ENCODE data around the gene CCDC178.

Gene CCDC178

DNA sequence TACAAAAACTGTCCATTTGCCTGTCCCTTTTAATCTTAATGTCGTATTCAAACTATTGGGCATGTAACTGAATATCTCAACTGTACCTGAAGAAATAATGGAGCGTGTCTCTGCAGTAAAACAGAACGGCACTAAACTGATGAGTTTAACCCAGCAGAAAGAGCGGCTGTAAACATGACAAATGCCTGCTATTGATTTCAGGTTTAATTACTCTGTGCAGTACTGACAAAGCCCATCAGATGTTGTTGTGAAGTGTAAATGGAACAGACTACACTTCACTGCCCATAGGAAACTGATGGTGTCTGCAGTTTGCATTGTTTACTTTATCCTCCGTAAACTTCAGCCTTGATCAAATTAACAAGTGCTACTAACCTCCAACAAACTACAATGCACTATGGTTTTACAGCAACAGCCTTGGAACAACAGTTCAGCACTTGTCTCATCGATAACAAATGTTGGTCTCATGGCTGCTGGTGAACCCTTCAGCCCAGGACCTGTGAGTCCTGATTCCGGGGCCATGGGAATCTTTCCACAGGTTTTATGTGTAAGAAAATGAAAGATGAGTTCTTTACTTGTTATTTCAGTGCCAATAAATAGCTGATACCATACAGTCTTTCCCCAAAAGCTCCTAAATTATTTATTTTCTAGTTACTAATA is 316.5 kb downstream of the CCDC178 start:
- 93% methylated on average over 7 of the region's 7 CpGs for WGBS
- Histone ChIP-seq H3K9me3 (ENCODE audit: insufficient read depth, low read depth, low read length) (no peaks in the 10 kb centered on the region), H3K4me3 (ENCODE audit: low read length) (no peak overlapping the region), H3K9ac (ENCODE audit: low read depth, low read length) (no peak overlapping the region), H3K27me3 (ENCODE audit: insufficient read depth, low read length) (no peaks in the 10 kb centered on the region), H3K4me1 (ENCODE audit: insufficient read depth, low read length) (no peaks in the 10 kb centered on the region), H3K27ac (ENCODE audit: low read depth, low read length) (no peak overlapping the region), H3K36me3 (ENCODE audit: insufficient read depth, low read length) (no peaks in the 10 kb centered on the region)

- no peaks in the 10 kb centered on the region for H3K27me3 ChIP-seq (ENCODE audit: insufficient read depth, low read length)
- H3K9me3 ChIP-seq (ENCODE audit: insufficient read depth, low read depth, low read length) = no peaks in the 10 kb centered on the region
- no peaks in the 10 kb centered on the region for H3K36me3 ChIP-seq (ENCODE audit: insufficient read depth, low read length)
- no peak overlapping the region for H3K4me3 ChIP-seq (ENCODE audit: low read length)
- WGBS = 76% methylated on average over 3 of the region's 3 CpGs
- no peaks in the 10 kb centered on the region for H3K4me1 ChIP-seq (ENCODE audit: insufficient read depth, low read length)
- no peak overlapping the region for H3K9ac ChIP-seq (ENCODE audit: low read depth, low read length)
- H3K27ac ChIP-seq (ENCODE audit: low read depth, low read length) = no peak overlapping the region
These were observed 324.1 kb downstream of the CCDC178 start for GRCh38 chr18:33116376-33116775.

- Histone ChIP-seq H3K4me3 (ENCODE audit: low read length) (no peak overlapping the region), H3K36me3 (ENCODE audit: insufficient read depth, low read length) (no peaks in the 10 kb centered on the region), H3K27ac (ENCODE audit: low read depth, low read length) (no peak overlapping the region), H3K4me1 (ENCODE audit: insufficient read depth, low read length) (no peaks in the 10 kb centered on the region), H3K9ac (ENCODE audit: low read depth, low read length) (no peak overlapping the region), H3K27me3 (ENCODE audit: insufficient read depth, low read length) (no peaks in the 10 kb centered on the region), H3K9me3 (ENCODE audit: insufficient read depth, low read depth, low read length) (no peaks in the 10 kb centered on the region)
- 92% methylated on average over 1 of the region's 1 CpG for WGBS
These were observed 324.6 kb downstream of the CCDC178 start for GRCh38 chr18:33115917-33116316.

DNA sequence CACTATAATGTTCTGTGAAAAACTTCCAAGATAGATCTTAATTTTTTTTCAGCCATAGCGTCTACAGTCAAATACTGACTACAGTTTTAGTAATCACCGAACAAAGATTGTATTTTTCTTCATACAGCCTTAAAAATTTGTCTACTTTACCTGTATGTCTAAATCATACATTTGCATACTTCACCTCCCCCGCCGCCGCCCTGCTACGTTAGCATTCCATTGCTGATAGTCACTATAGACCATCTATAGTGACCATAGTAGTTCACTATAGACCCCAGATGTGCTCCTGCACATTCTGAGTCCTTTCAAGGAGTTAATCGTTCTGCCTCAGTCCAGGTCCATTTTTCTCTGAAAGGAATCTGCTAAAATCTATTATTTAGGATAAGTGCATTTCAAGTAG is 325.0 kb downstream of the CCDC178 start:
- Histone ChIP-seq H3K4me3 (ENCODE audit: low read length) (no peak overlapping the region), H3K9me3 (ENCODE audit: insufficient read depth, low read depth, low read length) (no peaks in the 10 kb centered on the region), H3K36me3 (ENCODE audit: insufficient read depth, low read length) (no peaks in the 10 kb centered on the region), H3K9ac (ENCODE audit: low read depth, low read length) (no peak overlapping the region), H3K27me3 (ENCODE audit: insufficient read depth, low read length) (no peaks in the 10 kb centered on the region), H3K27ac (ENCODE audit: low read depth, low read length) (no peak overlapping the region), H3K4me1 (ENCODE audit: insufficient read depth, low read length) (no peaks in the 10 kb centered on the region)
- WGBS = 95% methylated on average over 7 of the region's 7 CpGs

DNA sequence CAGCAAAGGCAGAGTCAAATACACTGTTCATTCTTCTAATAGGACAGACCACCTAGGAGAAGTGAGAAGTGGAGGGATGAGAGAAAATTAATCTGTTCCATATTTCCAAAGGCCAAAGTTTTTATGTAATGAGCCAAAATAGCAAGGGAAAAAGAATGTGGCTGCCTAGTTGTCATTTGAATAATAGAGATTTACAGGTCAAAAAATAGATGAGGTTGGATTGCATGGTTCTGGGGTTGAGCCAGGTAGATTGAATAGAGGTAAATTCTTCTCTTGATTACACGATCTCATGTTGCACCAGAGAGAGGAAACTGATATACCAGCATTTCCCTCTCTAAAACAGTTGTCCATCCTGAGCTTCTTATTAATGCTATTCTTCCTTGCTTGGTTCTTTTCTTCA is 325.8 kb downstream of the CCDC178 start:
- WGBS = 92% methylated on average over 1 of the region's 1 CpG

DNA sequence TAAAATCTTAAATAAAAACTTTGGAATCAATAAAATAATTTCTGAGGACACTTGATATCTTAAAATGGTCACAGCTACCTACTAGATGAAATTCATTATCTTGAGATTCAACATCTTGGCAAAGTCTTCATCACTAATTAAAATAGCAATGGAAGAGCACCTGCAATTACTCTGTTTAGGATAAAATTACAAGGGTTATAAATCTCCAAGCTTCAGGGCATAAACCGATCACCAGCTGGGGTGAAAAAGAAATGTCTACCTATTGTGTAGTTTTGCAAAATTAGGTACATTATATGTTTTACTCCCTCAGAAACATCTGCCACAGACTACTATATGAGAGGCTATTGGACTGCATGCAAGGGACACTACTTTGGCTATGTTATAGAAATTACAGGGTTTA is 327.1 kb downstream of the CCDC178 start:
- Histone ChIP-seq H3K36me3 (ENCODE audit: insufficient read depth, low read length) (no peaks in the 10 kb centered on the region), H3K9ac (ENCODE audit: low read depth, low read length) (no peak overlapping the region), H3K27me3 (ENCODE audit: insufficient read depth, low read length) (no peaks in the 10 kb centered on the region), H3K9me3 (ENCODE audit: insufficient read depth, low read depth, low read length) (no peaks in the 10 kb centered on the region), H3K27ac (ENCODE audit: low read depth, low read length) (no peak overlapping the region), H3K4me1 (ENCODE audit: insufficient read depth, low read length) (no peaks in the 10 kb centered on the region), H3K4me3 (ENCODE audit: low read length) (no peak overlapping the region)
- WGBS = 100% methylated on average over 1 of the region's 1 CpG

More for the DNA sequence above, 325.8 kb downstream of the CCDC178 start:
- Histone ChIP-seq H3K27me3 (ENCODE audit: insufficient read depth, low read length) (no peaks in the 10 kb centered on the region), H3K4me3 (ENCODE audit: low read length) (no peak overlapping the region), H3K4me1 (ENCODE audit: insufficient read depth, low read length) (no peaks in the 10 kb centered on the region), H3K9ac (ENCODE audit: low read depth, low read length) (no peak overlapping the region), H3K27ac (ENCODE audit: low read depth, low read length) (no peak overlapping the region), H3K36me3 (ENCODE audit: insufficient read depth, low read length) (no peaks in the 10 kb centered on the region), H3K9me3 (ENCODE audit: insufficient read depth, low read depth, low read length) (no peaks in the 10 kb centered on the region)

- Histone ChIP-seq H3K4me3 (ENCODE audit: low read length) (no peak overlapping the region), H3K36me3 (ENCODE audit: insufficient read depth, low read length) (no peaks in the 10 kb centered on the region), H3K9ac (ENCODE audit: low read depth, low read length) (no peak overlapping the region), H3K27ac (ENCODE audit: low read depth, low read length) (no peak overlapping the region), H3K27me3 (ENCODE audit: insufficient read depth, low read length) (no peaks in the 10 kb centered on the region), H3K4me1 (ENCODE audit: insufficient read depth, low read length) (no peaks in the 10 kb centered on the region), H3K9me3 (ENCODE audit: insufficient read depth, low read depth, low read length) (no peaks in the 10 kb centered on the region)
These were observed 333.0 kb downstream of the CCDC178 start for GRCh38 chr18:33107511-33107910.

GRCh38 chr18:33101316-33101715 is 339.2 kb downstream of the CCDC178 start:
- 88% methylated on average over 1 of the region's 3 CpGs for WGBS
- H3K27me3 ChIP-seq (ENCODE audit: insufficient read depth, low read length) = no peaks in the 10 kb centered on the region
- H3K4me3 ChIP-seq (ENCODE audit: low read length) = no peak overlapping the region
- no peaks in the 10 kb centered on the region for H3K4me1 ChIP-seq (ENCODE audit: insufficient read depth, low read length)
- no peaks in the 10 kb centered on the region for H3K36me3 ChIP-seq (ENCODE audit: insufficient read depth, low read length)
- no peak overlapping the region for H3K27ac ChIP-seq (ENCODE audit: low read depth, low read length)
- H3K9ac ChIP-seq (ENCODE audit: low read depth, low read length) = no peak overlapping the region
- H3K9me3 ChIP-seq (ENCODE audit: insufficient read depth, low read depth, low read length) = no peaks in the 10 kb centered on the region

DNA sequence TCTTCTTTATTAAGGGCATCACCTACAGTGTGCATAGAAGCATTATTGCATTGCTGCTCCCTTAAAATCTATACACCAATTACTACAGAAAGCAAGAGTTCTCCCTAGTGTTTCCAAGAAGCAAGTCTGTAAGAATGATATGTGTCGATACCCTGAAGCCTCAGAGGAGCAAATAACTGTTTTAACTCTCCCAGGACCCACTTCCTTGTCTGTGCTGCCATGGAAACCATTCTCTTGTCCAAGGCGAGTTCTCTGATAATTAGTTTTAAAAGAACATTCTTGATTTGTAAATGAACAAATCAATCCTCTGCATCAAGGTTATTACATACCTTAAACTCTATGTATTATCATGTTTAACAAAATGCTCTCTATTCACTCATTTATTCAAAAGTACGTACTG is 340.9 kb downstream of the CCDC178 start:
- WGBS = 84% methylated on average over 3 of the region's 3 CpGs
- Histone ChIP-seq H3K9me3 (ENCODE audit: insufficient read depth, low read depth, low read length) (no peaks in the 10 kb centered on the region), H3K4me3 (ENCODE audit: low read length) (no peak overlapping the region), H3K27me3 (ENCODE audit: insufficient read depth, low read length) (no peaks in the 10 kb centered on the region), H3K9ac (ENCODE audit: low read depth, low read length) (no peak overlapping the region), H3K27ac (ENCODE audit: low read depth, low read length) (no peak overlapping the region), H3K36me3 (ENCODE audit: insufficient read depth, low read length) (no peaks in the 10 kb centered on the region), H3K4me1 (ENCODE audit: insufficient read depth, low read length) (no peaks in the 10 kb centered on the region)

DNA sequence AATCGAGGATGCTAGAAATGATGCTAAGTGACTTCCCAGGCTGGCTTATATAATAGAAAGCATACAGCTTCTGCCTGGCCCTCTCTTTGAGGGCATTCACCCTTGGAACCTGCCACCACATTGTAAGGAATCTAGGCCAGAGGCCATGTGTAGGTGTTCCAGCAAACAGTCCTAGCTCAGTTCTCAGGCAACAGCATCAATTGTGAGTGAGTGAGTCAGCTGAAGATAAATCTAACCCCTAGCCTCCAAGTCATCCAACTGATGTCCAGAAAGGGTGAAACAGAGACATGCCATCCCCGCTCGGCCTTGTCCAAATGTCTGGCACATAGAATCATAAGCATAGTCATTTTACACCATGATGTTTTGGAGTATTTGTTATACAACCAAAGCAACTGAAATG is 343.4 kb downstream of the CCDC178 start:
- no peaks in the 10 kb centered on the region for H3K4me1 ChIP-seq (ENCODE audit: insufficient read depth, low read length)
- no peaks in the 10 kb centered on the region for H3K36me3 ChIP-seq (ENCODE audit: insufficient read depth, low read length)
- no peak overlapping the region for H3K9ac ChIP-seq (ENCODE audit: low read depth, low read length)
- WGBS = 98% methylated on average over 3 of the region's 3 CpGs
- H3K27me3 ChIP-seq (ENCODE audit: insufficient read depth, low read length) = no peaks in the 10 kb centered on the region
- no peaks in the 10 kb centered on the region for H3K9me3 ChIP-seq (ENCODE audit: insufficient read depth, low read depth, low read length)
- H3K4me3 ChIP-seq (ENCODE audit: low read length) = no peak overlapping the region
- no peak overlapping the region for H3K27ac ChIP-seq (ENCODE audit: low read depth, low read length)

DNA sequence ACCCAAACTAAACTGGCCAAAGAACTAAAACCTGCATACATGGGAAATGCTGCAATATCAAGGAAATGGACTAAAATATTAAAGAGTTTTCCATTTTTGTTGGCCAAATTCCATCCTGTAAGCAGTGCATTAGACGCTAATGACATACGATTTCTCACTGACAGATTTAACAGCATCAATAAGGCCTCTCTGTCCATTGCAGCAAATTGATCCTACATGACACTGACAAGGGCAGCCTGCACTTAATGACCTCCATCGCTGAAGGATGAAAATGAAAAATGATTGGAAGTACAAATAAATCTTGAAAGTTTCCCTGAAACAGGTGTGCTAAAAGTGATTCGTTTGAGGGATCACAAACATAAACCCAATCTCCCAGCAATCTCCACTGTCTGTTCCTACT is 350.1 kb downstream of the CCDC178 start:
- H3K27ac ChIP-seq (ENCODE audit: low read depth, low read length) = no peak overlapping the region
- no peak overlapping the region for H3K9ac ChIP-seq (ENCODE audit: low read depth, low read length)
- H3K27me3 ChIP-seq (ENCODE audit: insufficient read depth, low read length) = no peaks in the 10 kb centered on the region
- WGBS = 89% methylated on average over 4 of the region's 4 CpGs
- H3K4me3 ChIP-seq (ENCODE audit: low read length) = no peak overlapping the region
- no peaks in the 10 kb centered on the region for H3K9me3 ChIP-seq (ENCODE audit: insufficient read depth, low read depth, low read length)
- no peaks in the 10 kb centered on the region for H3K4me1 ChIP-seq (ENCODE audit: insufficient read depth, low read length)
- no peaks in the 10 kb centered on the region for H3K36me3 ChIP-seq (ENCODE audit: insufficient read depth, low read length)

- H3K4me3 ChIP-seq (ENCODE audit: low read length) = no peak overlapping the region
- H3K27me3 ChIP-seq (ENCODE audit: insufficient read depth, low read length) = no peaks in the 10 kb centered on the region
- H3K4me1 ChIP-seq (ENCODE audit: insufficient read depth, low read length) = no peaks in the 10 kb centered on the region
- no peaks in the 10 kb centered on the region for H3K36me3 ChIP-seq (ENCODE audit: insufficient read depth, low read length)
- H3K9me3 ChIP-seq (ENCODE audit: insufficient read depth, low read depth, low read length) = no peaks in the 10 kb centered on the region
- H3K27ac ChIP-seq (ENCODE audit: low read depth, low read length) = no peak overlapping the region
- no CpG with 5 or more reads among the region's 2 CpGs for WGBS
- no peak overlapping the region for H3K9ac ChIP-seq (ENCODE audit: low read depth, low read length)
These were observed 363.9 kb downstream of the CCDC178 start for GRCh38 chr18:33076601-33077000.
